IPS DF 6.9 (cell line): ENCODE data around the gene H19.

Experiments
- DNase-seq: peaks from one replicate; pipeline ENCODE4 v3.0.0-alpha.2; 2013; ENCODE audit warnings: low read depth, low spot score
- H3K27ac ChIP-seq: one replicate; pipeline ENCODE4 v1.5.1; 2013; ENCODE audit warnings: low read length, control low read depth
- H3K27me3 ChIP-seq: 2 replicates; pipeline ENCODE4 v1.6.1; 2013; ENCODE audit warnings: mild to moderate bottlenecking, low read length; ENCODE audit not compliant: control insufficient read depth, insufficient read depth
- H3K36me3 ChIP-seq: 2 replicates; pipeline ENCODE4 v1.6.1; 2013; ENCODE audit warnings: low read length; ENCODE audit not compliant: control insufficient read depth, insufficient read depth
- H3K4me1 ChIP-seq: 2 replicates; pipeline ENCODE4 v1.6.1; 2013; ENCODE audit warnings: low read length; ENCODE audit not compliant: control insufficient read depth, insufficient read depth
- H3K4me3 ChIP-seq: 2 replicates; pipeline ENCODE4 v1.5.1; 2013; ENCODE audit warnings: mild to moderate bottlenecking, low read length
- H3K9me3 ChIP-seq: 2 replicates; pipeline ENCODE4 v1.6.1; 2013; ENCODE audit warnings: low read length, inconsistent platforms; ENCODE audit not compliant: control insufficient read depth, insufficient read depth
- WGBS: extraction: QIAGEN DNeasy Blood & Tissue Kit; methylation state at CpG from one replicate; pipeline ENCODE4 v1.1.7; 2013; ENCODE audit warnings: mixed read lengths, missing lambda C conversion rate; ENCODE audit not compliant: insufficient read length, insufficient coverage; 5-methylcytosine and 5-hydroxymethylcytosine counted together

H19 gene

DNA sequence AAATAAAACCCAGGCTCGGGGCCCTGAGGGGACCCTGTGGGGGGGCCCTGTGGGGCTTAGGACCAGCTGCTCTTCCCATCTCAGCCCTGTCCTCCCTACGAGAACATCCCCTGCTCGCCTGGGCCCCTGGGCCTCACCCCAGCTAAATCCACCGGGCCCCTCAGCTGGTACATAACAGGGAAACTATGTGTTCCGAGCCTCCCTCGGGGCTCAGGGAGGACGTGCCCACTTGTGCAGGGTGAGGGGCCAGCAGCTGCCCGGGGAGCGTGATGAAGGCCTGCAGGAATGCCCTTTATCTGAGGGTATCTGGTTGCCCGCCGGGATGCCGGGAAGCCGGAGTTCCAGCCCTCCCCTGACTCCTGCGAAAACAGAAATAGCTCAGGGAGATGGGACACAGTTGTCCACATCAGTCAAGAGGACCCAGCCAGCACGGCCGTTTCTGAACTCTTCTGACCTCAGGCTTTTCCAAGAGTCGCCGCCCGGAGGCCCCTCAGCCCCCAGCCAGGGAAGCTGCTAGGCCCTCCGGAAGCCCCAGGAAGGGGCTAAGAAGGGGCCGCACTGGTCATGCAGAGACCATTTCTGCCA is 29.9 kb downstream of the H19 start:
- no peak for DNase-seq
- H3K36me3 ChIP-seq, result no peaks in the 10 kb centered on the region
- H3K4me3 ChIP-seq, result no peak overlapping the region
- H3K27ac ChIP-seq, result no peak overlapping the region
- no CpG with 5 or more reads among the region's 21 CpGs for WGBS
- no peaks in the 10 kb centered on the region for H3K27me3 ChIP-seq
- no peaks in the 10 kb centered on the region for H3K9me3 ChIP-seq
- no peaks in the 10 kb centered on the region for H3K4me1 ChIP-seq

DNA sequence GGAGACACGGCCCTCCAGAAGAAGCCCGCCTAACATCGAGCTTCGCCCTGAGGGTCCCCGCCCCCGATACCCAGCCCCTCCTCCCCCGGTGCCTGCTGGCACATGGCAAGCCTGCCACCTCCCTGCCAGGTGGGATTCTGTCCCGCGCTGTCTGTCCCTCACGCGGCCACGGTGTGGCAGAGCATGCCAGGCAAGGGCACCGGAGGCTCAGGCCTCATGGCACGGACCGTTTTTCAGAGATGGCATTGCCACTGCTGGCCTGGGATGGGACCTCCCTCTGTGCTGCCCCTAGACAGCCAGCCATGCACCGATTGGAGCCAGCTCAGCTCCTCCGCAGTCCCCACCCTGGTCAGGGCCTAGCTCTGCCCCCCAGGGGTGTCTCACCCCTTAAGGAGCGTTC is 31.1 kb downstream of the H19 start:
- H3K27ac ChIP-seq, result no peak overlapping the region
- WGBS, result no CpG with 5 or more reads among the region's 18 CpGs
- H3K4me1 ChIP-seq, result no peaks in the 10 kb centered on the region
- H3K27me3 ChIP-seq, result no peaks in the 10 kb centered on the region
- no peak overlapping the region for H3K4me3 ChIP-seq
- no peaks in the 10 kb centered on the region for H3K9me3 ChIP-seq
- DNase-seq, result no peak
- H3K36me3 ChIP-seq, result no peaks in the 10 kb centered on the region

DNA sequence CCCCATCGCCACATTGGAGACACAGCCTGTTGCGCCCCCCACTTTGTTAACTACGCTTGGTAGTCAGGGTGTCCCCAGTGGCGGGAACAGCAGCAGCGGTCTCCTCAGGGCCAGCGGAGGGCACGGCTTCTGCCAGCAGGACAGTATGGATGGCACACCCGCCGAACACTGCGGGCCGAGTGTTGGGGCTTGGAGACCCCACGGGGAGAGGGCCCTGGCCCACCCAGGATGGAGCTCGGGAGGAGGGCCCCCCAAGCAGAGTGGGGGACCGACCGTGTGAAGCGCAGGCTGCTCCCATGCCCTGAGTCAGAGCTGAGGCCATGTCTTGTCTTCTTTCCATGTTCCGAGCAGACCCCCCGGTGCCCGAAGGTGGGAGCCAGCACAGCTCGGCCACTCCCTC is 32.7 kb downstream of the H19 start:
- no peaks in the 10 kb centered on the region for H3K36me3 ChIP-seq
- H3K4me3 ChIP-seq, result no peak overlapping the region
- H3K27me3 ChIP-seq, result no peaks in the 10 kb centered on the region
- no peaks in the 10 kb centered on the region for H3K4me1 ChIP-seq
- no peaks in the 10 kb centered on the region for H3K9me3 ChIP-seq
- no peak for DNase-seq
- H3K27ac ChIP-seq, result no peak overlapping the region
- no CpG with 5 or more reads among the region's 20 CpGs for WGBS

DNA sequence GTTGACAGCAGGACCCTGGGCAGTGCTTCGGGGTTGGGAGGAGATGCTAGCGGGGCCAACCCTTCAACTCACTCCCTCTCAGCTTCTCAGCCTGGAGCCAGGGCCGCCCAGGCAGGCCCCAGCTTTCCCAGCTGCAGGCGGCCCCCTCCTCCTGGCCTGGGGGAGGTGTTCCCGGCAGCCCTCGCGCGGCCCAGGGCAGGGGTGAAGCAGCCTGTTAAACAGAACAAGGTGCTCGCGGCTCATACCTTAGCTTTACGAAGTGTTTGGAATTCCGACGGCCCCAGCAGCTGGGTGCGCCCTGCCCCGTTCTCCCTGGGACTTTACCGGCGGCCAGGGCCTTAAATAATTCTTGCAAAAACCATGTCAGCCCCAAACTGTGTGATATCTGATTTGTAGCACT is 33.3 kb downstream of the H19 start:
- WGBS, result no CpG with 5 or more reads among the region's 17 CpGs
- no peaks in the 10 kb centered on the region for H3K9me3 ChIP-seq
- no peaks in the 10 kb centered on the region for H3K36me3 ChIP-seq
- H3K27me3 ChIP-seq, result no peaks in the 10 kb centered on the region
- H3K27ac ChIP-seq, result no peak overlapping the region
- no peak for DNase-seq
- H3K4me3 ChIP-seq, result no peak overlapping the region
- H3K4me1 ChIP-seq, result no peaks in the 10 kb centered on the region

DNA sequence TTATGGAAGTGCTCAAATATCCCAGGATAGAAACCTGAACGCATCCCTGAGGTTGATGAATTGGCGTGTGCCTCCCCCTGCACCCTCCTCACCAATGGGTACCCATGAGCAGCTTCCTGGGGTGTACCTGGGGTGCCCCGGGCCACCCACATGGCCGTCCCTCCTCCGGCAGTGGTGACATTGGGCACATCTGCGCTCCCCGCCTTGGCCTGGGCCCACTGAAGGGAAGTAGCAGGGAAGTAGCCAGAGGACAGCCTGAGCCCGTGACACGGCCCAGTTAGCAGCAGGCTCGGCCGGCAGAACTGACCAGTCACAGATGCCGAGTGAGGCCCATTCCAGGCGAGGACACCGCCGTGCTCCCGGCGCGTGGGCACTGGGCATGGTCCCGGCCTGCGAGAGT is 33.8 kb downstream of the H19 start:
- no peak overlapping the region for H3K4me3 ChIP-seq
- no peaks in the 10 kb centered on the region for H3K9me3 ChIP-seq
- no peaks in the 10 kb centered on the region for H3K27me3 ChIP-seq
- WGBS, result no CpG with 5 or more reads among the region's 20 CpGs
- H3K27ac ChIP-seq, result no peak overlapping the region
- DNase-seq, result no peak
- no peaks in the 10 kb centered on the region for H3K36me3 ChIP-seq
- H3K4me1 ChIP-seq, result no peaks in the 10 kb centered on the region

DNA sequence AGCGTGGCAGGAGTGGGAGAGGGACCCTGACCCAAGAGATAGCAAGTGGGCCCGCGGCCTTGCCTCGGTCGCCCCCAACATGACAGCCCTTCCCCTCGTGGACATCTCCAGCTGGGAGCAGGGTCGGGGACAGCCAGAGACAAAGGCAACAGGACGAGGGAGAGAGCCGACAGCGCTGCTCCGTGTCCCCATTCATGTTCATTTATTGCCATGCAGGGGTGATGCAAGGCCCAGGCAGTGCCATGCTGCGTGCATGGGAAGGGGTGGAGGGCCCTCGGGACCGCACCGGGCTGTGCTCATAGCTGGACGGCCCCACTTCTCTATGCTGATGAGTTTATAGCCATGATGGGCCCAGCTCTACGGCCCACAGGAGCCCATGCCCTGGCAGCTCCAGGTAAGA is 37.9 kb downstream of the H19 start:
- no CpG with 5 or more reads among the region's 17 CpGs for WGBS
- Histone ChIP-seq H3K4me3 (no peak overlapping the region), H3K27ac (no peak overlapping the region), H3K4me1 (no peaks in the 10 kb centered on the region), H3K27me3 (no peaks in the 10 kb centered on the region), H3K9me3 (no peaks in the 10 kb centered on the region), H3K36me3 (no peaks in the 10 kb centered on the region)
- no peak for DNase-seq

DNA sequence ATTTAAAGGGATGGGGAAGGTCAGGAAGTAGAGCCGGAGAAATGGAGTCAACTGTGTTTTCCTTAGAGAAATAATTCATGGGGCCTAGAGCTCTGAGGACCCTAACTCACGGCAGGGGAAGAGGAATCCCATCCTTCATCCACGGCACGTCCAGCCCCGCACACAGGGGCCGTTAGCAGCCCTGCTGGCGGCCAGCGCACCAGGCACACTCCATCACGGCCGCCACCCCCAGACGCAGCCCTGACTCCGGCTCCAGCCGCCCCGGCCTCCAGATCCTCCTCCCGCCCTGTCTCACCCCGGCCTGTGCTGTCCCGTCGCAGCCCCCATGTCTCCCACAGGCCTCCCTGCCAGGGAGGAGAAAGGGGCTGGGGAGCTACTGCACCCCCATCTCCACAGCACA is 39.3 kb downstream of the H19 start:
- no peak overlapping the region for H3K4me3 ChIP-seq
- no peaks in the 10 kb centered on the region for H3K4me1 ChIP-seq
- DNase-seq, result no peak
- no peaks in the 10 kb centered on the region for H3K27me3 ChIP-seq
- H3K27ac ChIP-seq, result no peak overlapping the region
- WGBS, result no CpG with 5 or more reads among the region's 18 CpGs
- H3K36me3 ChIP-seq, result no peaks in the 10 kb centered on the region
- H3K9me3 ChIP-seq, result no peaks in the 10 kb centered on the region

DNA sequence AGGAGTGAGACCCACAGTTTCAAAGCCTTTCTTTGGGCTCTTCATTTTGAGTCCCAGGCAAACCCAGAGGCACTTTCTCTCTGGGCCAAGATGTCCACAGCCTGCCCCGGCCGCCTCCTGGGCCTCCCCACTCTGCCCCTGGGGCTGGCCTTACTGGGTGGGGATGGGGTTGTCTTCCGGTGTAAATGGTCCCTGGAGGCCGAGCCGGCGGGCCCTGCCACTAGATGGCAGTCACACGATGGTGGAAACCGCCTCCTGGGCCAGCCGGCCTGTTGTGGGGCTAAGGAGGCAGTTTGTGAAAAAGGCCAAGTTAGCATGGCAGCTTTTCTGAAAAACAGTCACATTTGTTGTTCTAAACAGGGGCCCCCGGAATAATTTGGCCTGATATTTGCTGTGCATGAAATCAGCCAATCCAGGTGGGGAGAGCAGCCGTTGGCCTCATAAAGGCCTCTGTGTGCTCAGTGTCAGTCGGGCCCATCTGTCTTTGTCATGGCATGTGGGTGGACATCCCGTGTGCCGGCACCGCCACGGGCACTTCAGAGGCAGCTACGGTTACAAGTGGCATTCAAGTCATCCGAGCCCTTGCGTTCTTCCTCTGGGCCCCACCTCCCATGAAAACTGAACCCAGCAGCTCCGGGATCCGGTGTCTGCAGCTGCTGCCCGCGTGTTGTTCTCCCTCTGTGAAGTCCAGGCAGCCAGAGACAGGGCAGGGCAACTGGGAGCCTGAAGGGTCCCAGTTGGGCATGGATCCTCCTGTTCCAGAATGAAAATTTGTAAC is 44.0 kb downstream of the H19 start:
- H3K9me3 ChIP-seq, result no peaks in the 10 kb centered on the region
- no peak overlapping the region for H3K4me3 ChIP-seq
- no peaks in the 10 kb centered on the region for H3K4me1 ChIP-seq
- no CpG with 5 or more reads among the region's 23 CpGs for WGBS
- no peaks in the 10 kb centered on the region for H3K27me3 ChIP-seq
- H3K36me3 ChIP-seq, result no peaks in the 10 kb centered on the region
- DNase-seq, result no peak
- no peak overlapping the region for H3K27ac ChIP-seq

DNA sequence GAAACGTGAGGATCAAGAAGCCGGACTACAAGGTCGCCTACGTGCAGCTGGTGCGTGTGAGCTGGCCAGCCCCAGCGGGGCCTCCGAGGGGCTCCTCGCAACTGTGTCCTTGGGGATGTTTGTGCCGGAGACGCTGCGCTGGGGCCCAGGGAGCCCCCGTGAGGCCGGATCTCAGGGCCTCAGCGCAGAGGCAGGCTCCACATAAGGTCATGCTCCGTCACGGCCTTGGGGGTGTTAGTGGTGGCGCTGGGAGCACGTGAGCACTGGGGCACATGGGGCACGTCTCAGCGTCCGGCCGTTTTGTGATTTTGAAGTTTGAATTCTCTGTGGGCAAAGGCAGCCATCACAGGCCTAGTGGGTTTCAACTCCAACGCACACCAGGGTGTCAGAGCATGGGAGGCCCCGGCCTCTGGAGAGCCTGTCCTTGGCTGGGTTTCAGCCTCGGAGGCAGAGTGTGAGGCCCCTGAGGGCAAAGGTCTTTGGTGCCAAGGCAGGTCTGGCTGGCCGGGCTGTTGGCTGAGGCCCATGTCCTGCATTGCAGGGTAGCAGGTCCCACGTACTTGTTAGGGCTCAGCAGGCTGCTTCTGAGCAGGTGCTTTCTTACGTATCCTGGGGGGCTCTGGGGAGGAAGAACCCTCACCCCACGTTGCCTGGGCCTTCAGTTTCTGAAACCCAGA is 44.7 kb downstream of the H19 start:
- DNase-seq, result no peak

DNA sequence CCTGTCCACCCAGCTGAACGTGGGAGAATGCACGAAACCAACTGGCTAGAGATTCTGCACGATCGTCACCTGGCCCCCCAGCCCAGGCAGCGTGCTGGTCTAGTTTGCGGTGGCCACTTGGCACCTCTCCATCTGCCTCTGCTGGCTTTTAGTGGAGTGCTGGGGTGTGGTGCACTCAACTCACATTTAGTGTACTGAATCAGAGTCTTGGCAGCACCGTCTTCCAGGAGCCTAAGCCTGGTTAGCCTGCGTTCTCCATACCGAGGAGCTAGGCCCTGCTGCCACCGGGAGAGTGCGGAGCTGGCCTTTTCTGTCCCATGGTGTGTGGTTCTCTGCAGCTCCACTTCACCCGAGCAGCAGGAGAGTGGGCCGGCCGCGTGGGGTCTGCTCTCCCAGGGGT is 47.7 kb downstream of the H19 start:
- no peaks in the 10 kb centered on the region for H3K36me3 ChIP-seq
- H3K9me3 ChIP-seq, result no peaks in the 10 kb centered on the region
- no peaks in the 10 kb centered on the region for H3K4me1 ChIP-seq
- DNase-seq, result no peak
- no peaks in the 10 kb centered on the region for H3K27me3 ChIP-seq
- WGBS, result no CpG with 5 or more reads among the region's 15 CpGs
- H3K27ac ChIP-seq, result no peak overlapping the region
- H3K4me3 ChIP-seq, result no peak overlapping the region

More for the DNA sequence above, 44.7 kb downstream of the H19 start:
- no peaks in the 10 kb centered on the region for H3K36me3 ChIP-seq
- no peak overlapping the region for H3K4me3 ChIP-seq
- H3K27ac ChIP-seq, result no peak overlapping the region
- no peaks in the 10 kb centered on the region for H3K27me3 ChIP-seq
- no peaks in the 10 kb centered on the region for H3K9me3 ChIP-seq
- H3K4me1 ChIP-seq, result no peaks in the 10 kb centered on the region
- no CpG with 5 or more reads among the region's 29 CpGs for WGBS
